ENCODE measurements around the gene FYB1. TPM values are rescaled to one million over a fixed set of nuclear protein-coding genes. Genes with fewer than 3 reads are reported as not detected.

FYB1 gene
- total RNA-seq, 1 donor from 2014 or later: 0.11 TPM

DNA sequence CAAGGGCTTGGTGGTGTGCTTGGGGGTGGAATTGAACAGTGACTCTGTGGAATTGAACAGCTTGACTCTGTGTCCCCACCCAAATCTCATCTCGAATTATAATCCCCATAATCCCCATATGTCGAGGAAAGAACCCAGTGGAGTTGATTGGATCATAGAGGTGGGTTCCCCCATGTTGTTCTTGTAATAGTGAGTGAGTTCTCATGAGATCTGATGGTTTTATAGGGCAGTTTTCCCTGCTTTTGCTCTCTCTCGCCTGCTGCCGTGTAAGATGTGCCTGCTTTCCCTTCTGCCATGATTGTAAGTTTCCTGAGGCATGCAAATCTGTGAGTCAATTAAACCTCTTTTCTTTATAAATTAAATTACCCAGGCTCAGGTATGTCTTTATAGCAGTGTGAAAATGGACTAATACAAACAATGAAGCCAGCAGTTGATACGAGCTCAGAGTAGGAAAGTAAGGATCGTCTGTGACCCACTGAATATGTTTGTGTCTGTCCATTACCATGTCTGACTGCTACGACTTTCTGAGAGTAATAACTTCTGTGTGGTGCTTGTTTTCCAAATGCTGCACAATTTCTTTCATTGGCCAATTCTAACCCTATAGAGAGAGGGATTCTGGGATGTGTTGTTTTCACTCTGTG is 127.3 kb downstream of the FYB1 start:
- FAIRE-seq: no peak
- no peak overlapping the region for H2AFZ ChIP-seq (ENCODE audit: low read depth, low read length)
- peaks cover 9% of the 10 kb centered on the region for H3K4me1 Mint-ChIP-seq (ENCODE audit: low read depth, unreplicated experiment)

DNA sequence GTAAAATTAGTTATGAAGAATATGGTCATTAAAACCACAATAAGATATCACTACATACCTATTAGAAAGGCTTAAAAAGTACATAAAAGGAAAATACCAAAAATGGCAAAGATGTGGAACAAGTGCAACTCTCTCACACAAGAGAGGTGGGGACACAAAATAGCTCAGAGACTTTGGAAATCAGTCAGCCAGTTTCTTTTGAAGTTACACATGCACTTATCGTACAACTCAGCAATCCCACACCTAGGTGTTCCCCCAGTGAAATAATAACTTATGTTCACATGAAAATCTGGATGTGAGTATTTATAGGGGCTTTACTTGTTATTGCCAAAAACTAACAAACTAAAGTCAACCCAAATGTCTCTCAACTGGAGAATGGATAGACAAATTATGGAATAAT is 135.4 kb downstream of the FYB1 start:
- no peak for FAIRE-seq

More for the DNA sequence above, 127.3 kb downstream of the FYB1 start:
- Mint-ChIP-seq H3K36me3 (ENCODE audit: low read depth, unreplicated experiment) (no peaks in the 10 kb centered on the region), H3K27me3 (ENCODE audit: low read depth, unreplicated experiment) (no peaks in the 10 kb centered on the region), H3K4me3 (ENCODE audit: unreplicated experiment) (no peak overlapping the region), H3K27ac (ENCODE audit: unreplicated experiment) (no peak overlapping the region), H3K9me3 (ENCODE audit: unreplicated experiment) (peaks cover 5% of the 10 kb centered on the region)
- Histone ChIP-seq H3K9me3 (ENCODE audit: insufficient read depth, low read depth, low read length) (no peaks in the 10 kb centered on the region), H3K27me3 (ENCODE audit: insufficient read depth, low read length) (no peaks in the 10 kb centered on the region), H3K36me3 (ENCODE audit: insufficient read depth, low read length) (no peaks in the 10 kb centered on the region), H3K4me3 (ENCODE audit: insufficient read depth, low read depth, low read length) (peak overlapping the region; percentile 24), H3K27ac (ENCODE audit: low read depth, low read length) (peak overlapping the region; percentile 77), H3K4me2 (ENCODE audit: low read length) (peak overlapping the region; percentile 70), H3K79me2 (ENCODE audit: insufficient read depth, low read length) (no peaks in the 10 kb centered on the region), H3K4me1 (ENCODE audit: insufficient read depth, low read length) (peaks cover 13% of the 10 kb centered on the region), H4K20me1 (ENCODE audit: insufficient read depth, low read length) (no peaks in the 10 kb centered on the region), H3K9ac (ENCODE audit: low read length) (peak overlapping the region; percentile 58)
- DNase-seq (ENCODE audit: low read depth): no peak
- TF ChIP-seq EZH2 (IDR thresholded peaks at IDR 0.05; ENCODE audit: insufficient read depth, low read length): no peak
- TF ChIP-seq, protein P1, sequence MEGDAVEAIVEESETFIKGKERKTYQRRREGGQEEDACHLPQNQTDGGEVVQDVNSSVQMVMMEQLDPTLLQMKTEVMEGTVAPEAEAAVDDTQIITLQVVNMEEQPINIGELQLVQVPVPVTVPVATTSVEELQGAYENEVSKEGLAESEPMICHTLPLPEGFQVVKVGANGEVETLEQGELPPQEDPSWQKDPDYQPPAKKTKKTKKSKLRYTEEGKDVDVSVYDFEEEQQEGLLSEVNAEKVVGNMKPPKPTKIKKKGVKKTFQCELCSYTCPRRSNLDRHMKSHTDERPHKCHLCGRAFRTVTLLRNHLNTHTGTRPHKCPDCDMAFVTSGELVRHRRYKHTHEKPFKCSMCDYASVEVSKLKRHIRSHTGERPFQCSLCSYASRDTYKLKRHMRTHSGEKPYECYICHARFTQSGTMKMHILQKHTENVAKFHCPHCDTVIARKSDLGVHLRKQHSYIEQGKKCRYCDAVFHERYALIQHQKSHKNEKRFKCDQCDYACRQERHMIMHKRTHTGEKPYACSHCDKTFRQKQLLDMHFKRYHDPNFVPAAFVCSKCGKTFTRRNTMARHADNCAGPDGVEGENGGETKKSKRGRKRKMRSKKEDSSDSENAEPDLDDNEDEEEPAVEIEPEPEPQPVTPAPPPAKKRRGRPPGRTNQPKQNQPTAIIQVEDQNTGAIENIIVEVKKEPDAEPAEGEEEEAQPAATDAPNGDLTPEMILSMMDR (IDR thresholded peaks at IDR 0.05; ENCODE audit: insufficient read depth, low read depth, low read length): no peak

DNA sequence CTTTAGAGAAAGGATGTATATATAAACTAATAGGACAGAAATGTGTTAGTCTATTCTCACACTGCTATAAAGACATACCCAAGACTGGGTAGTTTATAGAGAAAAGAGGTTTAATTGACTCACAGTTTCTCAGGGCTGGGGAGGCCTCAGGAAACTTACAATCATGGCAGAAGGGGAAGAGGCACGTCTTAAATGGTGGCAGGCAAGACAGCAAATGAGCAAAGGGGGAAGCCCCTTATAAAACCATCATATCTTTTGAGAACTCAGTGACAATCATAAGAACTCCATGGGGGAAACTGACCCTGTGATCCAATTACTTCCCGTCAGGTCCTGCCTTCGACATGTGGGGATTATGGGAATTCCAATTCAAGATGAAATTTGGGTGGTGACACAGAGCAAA is 136.4 kb downstream of the FYB1 start:
- no peaks in the 10 kb centered on the region for H4K20me1 ChIP-seq (ENCODE audit: insufficient read depth, low read length)
- no peak for TF ChIP-seq EZH2 (IDR thresholded peaks at IDR 0.05; ENCODE audit: insufficient read depth, low read length)
- TF ChIP-seq, protein P1 (IDR thresholded peaks at IDR 0.05; ENCODE audit: insufficient read depth, low read depth, low read length): no peak
- H2AFZ ChIP-seq (ENCODE audit: low read depth, low read length): no peak overlapping the region
- no peak overlapping the region for H3K9ac ChIP-seq (ENCODE audit: low read length)
- FAIRE-seq (no peak), DNase-seq (ENCODE audit: low read depth) (no peak)
- H3K27ac ChIP-seq (ENCODE audit: low read depth, low read length): no peak overlapping the region
- H3K4me2 ChIP-seq (ENCODE audit: low read length): no peak overlapping the region
- no peak overlapping the region for H3K4me3 Mint-ChIP-seq (ENCODE audit: unreplicated experiment)
- H3K36me3 ChIP-seq (ENCODE audit: insufficient read depth, low read length): no peaks in the 10 kb centered on the region
- no peak overlapping the region for H3K27ac Mint-ChIP-seq (ENCODE audit: unreplicated experiment)
- no peaks in the 10 kb centered on the region for H3K4me1 ChIP-seq (ENCODE audit: insufficient read depth, low read length)
- H3K4me1 Mint-ChIP-seq (ENCODE audit: low read depth, unreplicated experiment): peaks cover 4% of the 10 kb centered on the region
- H3K27me3 ChIP-seq (ENCODE audit: insufficient read depth, low read length): no peaks in the 10 kb centered on the region
- no peaks in the 10 kb centered on the region for H3K9me3 Mint-ChIP-seq (ENCODE audit: unreplicated experiment)
- no peak overlapping the region for H3K4me3 ChIP-seq (ENCODE audit: insufficient read depth, low read depth, low read length)
- H3K36me3 Mint-ChIP-seq (ENCODE audit: low read depth, unreplicated experiment): no peaks in the 10 kb centered on the region
- H3K27me3 Mint-ChIP-seq (ENCODE audit: low read depth, unreplicated experiment): no peaks in the 10 kb centered on the region
- no peaks in the 10 kb centered on the region for H3K79me2 ChIP-seq (ENCODE audit: insufficient read depth, low read length)
- H3K9me3 ChIP-seq (ENCODE audit: insufficient read depth, low read depth, low read length): no peaks in the 10 kb centered on the region

More for the DNA sequence above, 135.4 kb downstream of the FYB1 start:
- no peak for DNase-seq (ENCODE audit: low read depth)
- no peaks in the 10 kb centered on the region for H3K4me1 ChIP-seq (ENCODE audit: insufficient read depth, low read length)
- H3K79me2 ChIP-seq (ENCODE audit: insufficient read depth, low read length): no peaks in the 10 kb centered on the region
- H3K4me2 ChIP-seq (ENCODE audit: low read length): no peak overlapping the region
- no peaks in the 10 kb centered on the region for H3K9me3 ChIP-seq (ENCODE audit: insufficient read depth, low read depth, low read length)
- Mint-ChIP-seq H3K36me3 (ENCODE audit: low read depth, unreplicated experiment) (no peaks in the 10 kb centered on the region), H3K27ac (ENCODE audit: unreplicated experiment) (no peak overlapping the region), H3K4me1 (ENCODE audit: low read depth, unreplicated experiment) (peaks cover 4% of the 10 kb centered on the region), H3K27me3 (ENCODE audit: low read depth, unreplicated experiment) (no peaks in the 10 kb centered on the region), H3K9me3 (ENCODE audit: unreplicated experiment) (no peaks in the 10 kb centered on the region), H3K4me3 (ENCODE audit: unreplicated experiment) (no peak overlapping the region)
- no peak overlapping the region for H3K4me3 ChIP-seq (ENCODE audit: insufficient read depth, low read depth, low read length)
- no peak overlapping the region for H2AFZ ChIP-seq (ENCODE audit: low read depth, low read length)
- TF ChIP-seq EZH2 (IDR thresholded peaks at IDR 0.05; ENCODE audit: insufficient read depth, low read length): no peak
- TF ChIP-seq, protein P1 (IDR thresholded peaks at IDR 0.05; ENCODE audit: insufficient read depth, low read depth, low read length): no peak
- H3K36me3 ChIP-seq (ENCODE audit: insufficient read depth, low read length): no peaks in the 10 kb centered on the region
- H3K9ac ChIP-seq (ENCODE audit: low read length): no peak overlapping the region
- no peaks in the 10 kb centered on the region for H4K20me1 ChIP-seq (ENCODE audit: insufficient read depth, low read length)
- no peaks in the 10 kb centered on the region for H3K27me3 ChIP-seq (ENCODE audit: insufficient read depth, low read length)
- no peak overlapping the region for H3K27ac ChIP-seq (ENCODE audit: low read depth, low read length)
